Measurements from ENCODE around the gene SCAMP1.

DNA sequence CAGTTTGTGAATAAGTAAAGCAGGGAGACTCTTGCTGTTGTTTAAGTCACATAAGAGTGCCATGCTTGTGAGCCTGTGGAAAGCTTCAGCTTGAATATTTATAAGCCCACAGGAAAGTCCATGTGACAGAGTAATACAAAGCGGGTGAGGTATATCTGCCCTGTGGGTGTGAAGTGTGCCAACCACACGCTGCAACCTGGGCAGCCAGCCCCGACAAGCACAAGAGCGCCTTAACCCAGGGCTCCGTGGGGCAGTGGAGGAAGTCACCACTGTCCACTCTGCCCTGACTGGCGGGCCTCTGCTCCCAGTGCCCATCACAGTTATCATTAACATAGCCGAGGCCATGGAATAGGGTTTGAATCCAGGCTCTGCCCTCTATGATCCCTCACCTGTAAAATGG, 132.2 kb downstream of the SCAMP1 start:
- TF ChIP-seq EP300 (IDR thresholded peaks at IDR 0.05), result no peak
- TF ChIP-seq, protein P1, sequence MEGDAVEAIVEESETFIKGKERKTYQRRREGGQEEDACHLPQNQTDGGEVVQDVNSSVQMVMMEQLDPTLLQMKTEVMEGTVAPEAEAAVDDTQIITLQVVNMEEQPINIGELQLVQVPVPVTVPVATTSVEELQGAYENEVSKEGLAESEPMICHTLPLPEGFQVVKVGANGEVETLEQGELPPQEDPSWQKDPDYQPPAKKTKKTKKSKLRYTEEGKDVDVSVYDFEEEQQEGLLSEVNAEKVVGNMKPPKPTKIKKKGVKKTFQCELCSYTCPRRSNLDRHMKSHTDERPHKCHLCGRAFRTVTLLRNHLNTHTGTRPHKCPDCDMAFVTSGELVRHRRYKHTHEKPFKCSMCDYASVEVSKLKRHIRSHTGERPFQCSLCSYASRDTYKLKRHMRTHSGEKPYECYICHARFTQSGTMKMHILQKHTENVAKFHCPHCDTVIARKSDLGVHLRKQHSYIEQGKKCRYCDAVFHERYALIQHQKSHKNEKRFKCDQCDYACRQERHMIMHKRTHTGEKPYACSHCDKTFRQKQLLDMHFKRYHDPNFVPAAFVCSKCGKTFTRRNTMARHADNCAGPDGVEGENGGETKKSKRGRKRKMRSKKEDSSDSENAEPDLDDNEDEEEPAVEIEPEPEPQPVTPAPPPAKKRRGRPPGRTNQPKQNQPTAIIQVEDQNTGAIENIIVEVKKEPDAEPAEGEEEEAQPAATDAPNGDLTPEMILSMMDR (IDR thresholded peaks at IDR 0.05), result no peak
- no peak for TF ChIP-seq POLR2A (IDR thresholded peaks at IDR 0.05)
